H9 (cell line): ENCODE results near the gene SORBS1. TPM values are rescaled to one million over a fixed set of nuclear protein-coding genes. Genes with fewer than 3 reads are reported as not detected.

Source experiments
- DNase-seq: peaks from one replicate; pipeline ENCODE4 v3.0.0-alpha.2; 2017
- H2AFZ ChIP-seq: one replicate; pipeline ENCODE4 v1.6.1; 2013; ENCODE audit warnings: mild to moderate bottlenecking, low read length, control low read depth, moderate library complexity
- H2AK5ac ChIP-seq: 2 replicates; pipeline ENCODE4 v1.6.1; 2013; ENCODE audit warnings: low read length, control low read depth, mixed read lengths; ENCODE audit not compliant: insufficient read length
- H2BK120ac ChIP-seq: one replicate; pipeline ENCODE4 v1.6.1; 2013; ENCODE audit warnings: low read depth, mild to moderate bottlenecking, low read length, control low read depth, inconsistent platforms; ENCODE audit not compliant: poor library complexity, severe bottlenecking
- H2BK12ac ChIP-seq: 2 replicates; pipeline ENCODE4 v1.6.1; 2013; ENCODE audit warnings: low read length, control low read depth, mixed read lengths, low read depth; ENCODE audit not compliant: insufficient read length
- H2BK15ac ChIP-seq: 2 replicates; pipeline ENCODE4 v1.6.1; 2013; ENCODE audit warnings: low read depth, low read length, control low read depth
- H2BK20ac ChIP-seq: one replicate; pipeline ENCODE4 v1.6.1; 2013; ENCODE audit warnings: low read depth, mild to moderate bottlenecking, low read length, control low read depth, inconsistent platforms; ENCODE audit not compliant: poor library complexity, severe bottlenecking
- H2BK5ac ChIP-seq: 2 replicates; pipeline ENCODE4 v1.6.1; 2013; ENCODE audit warnings: low read length, control low read depth, mixed read lengths; ENCODE audit not compliant: insufficient read length
- H3K14ac ChIP-seq: 2 replicates; pipeline ENCODE4 v1.6.1; 2013; ENCODE audit warnings: low read length, control low read depth; ENCODE audit not compliant: insufficient read depth
- H3K18ac ChIP-seq: 2 replicates; pipeline ENCODE4 v1.6.1; 2013; ENCODE audit warnings: low read depth, mild to moderate bottlenecking, mixed read lengths, low read length, control low read depth; ENCODE audit not compliant: insufficient read length
- H3K23ac ChIP-seq: 2 replicates; pipeline ENCODE4 v1.6.1; 2013; ENCODE audit warnings: low read length, control low read depth, mixed read lengths, low read depth; ENCODE audit not compliant: insufficient read length
- H3K23me2 ChIP-seq: 2 replicates; pipeline ENCODE4 v1.6.1; 2013; ENCODE audit warnings: low read depth, mild to moderate bottlenecking, mixed read lengths, low read length, control low read depth; ENCODE audit not compliant: insufficient read length, poor library complexity, severe bottlenecking
- H3K27ac ChIP-seq: 2 replicates; pipeline ENCODE4 v1.5.1; 2013; ENCODE audit warnings: low read length, control low read depth, mixed read lengths, low read depth; ENCODE audit not compliant: insufficient read length
- H3K27me3 ChIP-seq: 2 replicates; pipeline ENCODE4 v1.6.1; 2013; ENCODE audit warnings: low read length, control low read depth, inconsistent platforms; ENCODE audit not compliant: insufficient read depth
- H3K4ac ChIP-seq: 2 replicates; pipeline ENCODE4 v1.6.1; 2013; ENCODE audit warnings: low read depth, mild to moderate bottlenecking, control low read depth, inconsistent platforms, low read length, moderate library complexity
- H3K4me1 ChIP-seq: 2 replicates; pipeline ENCODE4 v1.6.1; 2013; ENCODE audit warnings: low read length, control low read depth, inconsistent platforms; ENCODE audit not compliant: insufficient read depth
- H3K4me2 ChIP-seq: 2 replicates; pipeline ENCODE4 v1.6.1; 2013; ENCODE audit warnings: low read length, control low read depth, mixed read lengths; ENCODE audit not compliant: insufficient read length, insufficient read depth
- H3K56ac ChIP-seq: 2 replicates; pipeline ENCODE4 v1.6.1; 2013; ENCODE audit warnings: low read depth, mild to moderate bottlenecking, mixed read lengths, low read length, control low read depth; ENCODE audit not compliant: insufficient read length
- H3K79me1 ChIP-seq: 2 replicates; pipeline ENCODE4 v1.6.1; 2013; ENCODE audit warnings: low read depth, mild to moderate bottlenecking, moderate library complexity, low read length, control low read depth, inconsistent platforms; ENCODE audit not compliant: insufficient read depth, poor library complexity, severe bottlenecking
- H3K79me2 ChIP-seq: 2 replicates; pipeline ENCODE4 v1.6.1; 2013; ENCODE audit warnings: low read length, control low read depth, inconsistent platforms; ENCODE audit not compliant: insufficient read depth
- H3K9ac ChIP-seq: 2 replicates; pipeline ENCODE4 v1.6.1; 2013; ENCODE audit warnings: low read length, control low read depth, mixed read lengths; ENCODE audit not compliant: insufficient read length; ENCODE audit errors: extremely low read depth
- H3K9me3 ChIP-seq: one replicate; pipeline ENCODE4 v1.6.1; 2013; ENCODE audit warnings: low read depth, low read length, inconsistent platforms; ENCODE audit not compliant: control insufficient read depth
- H3T11ph ChIP-seq: one replicate; pipeline ENCODE4 v1.6.1; 2013; ENCODE audit warnings: mild to moderate bottlenecking, low read length, control low read depth, inconsistent platforms
- H4K20me1 ChIP-seq: one replicate; pipeline ENCODE4 v1.6.1; 2013; ENCODE audit not compliant: control insufficient read depth, insufficient read length, insufficient read depth
- H4K5ac ChIP-seq: 2 replicates; pipeline ENCODE4 v1.6.1; 2013; ENCODE audit warnings: low read depth, mild to moderate bottlenecking, mixed read lengths, low read length, control low read depth; ENCODE audit not compliant: insufficient read length
- H4K8ac ChIP-seq: replicated peaks from 2 replicates; pipeline ENCODE4 v1.6.1; 2013; ENCODE audit warnings: low read length, control low read depth, mixed read lengths, low read depth; ENCODE audit not compliant: insufficient read length
- H4K91ac ChIP-seq: 2 replicates; pipeline ENCODE4 v1.6.1; 2013; ENCODE audit warnings: low read depth, mild to moderate bottlenecking, moderate library complexity, mixed read lengths, low read length, control low read depth; ENCODE audit not compliant: insufficient read length
- H3K27ac Mint-ChIP-seq, 3 experiments: 2 replicates in 2 of 3; 3 replicates in 1 of 3; pipeline ENCODE4 v1.8.0; 2020 to 2021; ENCODE audit warnings: mixed read lengths in 3 of 3, mild to moderate bottlenecking in 1 of 3, moderate library complexity in 1 of 3
- H3K27me3 Mint-ChIP-seq: 2 replicates; pipeline ENCODE4 v1.8.0; 2021; ENCODE audit warnings: low read depth, mild to moderate bottlenecking, moderate library complexity, mixed read lengths
- H3K36me3 Mint-ChIP-seq, 3 experiments: 2 replicates in 2 of 3; 3 replicates in 1 of 3; pipeline ENCODE4 v1.8.0; 2020 to 2021; ENCODE audit warnings: low read depth in 3 of 3, mixed read lengths in 3 of 3; ENCODE audit not compliant: insufficient read depth in 1 of 3
- H3K4me1 Mint-ChIP-seq, 2 experiments: 2 replicates each; pipeline ENCODE4 v1.8.0; 2020; ENCODE audit warnings: mixed read lengths in 2 of 2
- H3K4me3 Mint-ChIP-seq, 2 experiments: 2 replicates in 1 of 2; 3 replicates in 1 of 2; pipeline ENCODE4 v1.8.0; 2020 to 2021; ENCODE audit warnings: mild to moderate bottlenecking in 2 of 2, mixed read lengths in 2 of 2, moderate library complexity in 1 of 2
- H3K9me3 Mint-ChIP-seq, 2 experiments: 2 replicates in 1 of 2; 3 replicates in 1 of 2; pipeline ENCODE4 v1.8.0; 2020; ENCODE audit warnings: mild to moderate bottlenecking in 2 of 2, mixed read lengths in 2 of 2, moderate library complexity in 1 of 2
- CTCF ChIP-seq: fragments of 200-600 bp; sonication (generic); conservative IDR thresholded peaks from 3 replicates; pipeline ENCODE4 v1.8.0; 2021; ENCODE audit warnings: antibody characterized with exemption, mild to moderate bottlenecking
- WGBS: extraction: QIAGEN DNeasy Blood & Tissue Kit; methylation state at CpG from one replicate; pipeline ENCODE4 v1.1.7; 2013; ENCODE audit warnings: missing lambda C conversion rate, low lambda C conversion rate, mixed read lengths; ENCODE audit not compliant: insufficient read length; ENCODE audit errors: extremely low coverage; 5-methylcytosine and 5-hydroxymethylcytosine counted together
- total RNA-seq: library from RNA; stranded (reverse); gene quantifications from 2 replicates; pipeline ENCODE4 v1.2.1, GENCODE V29; 2021

SORBS1 gene
- total RNA-seq, 1 experiment from 2014 or later, result 24.3 TPM

- Histone ChIP-seq H2BK20ac (no peak overlapping the region), H3K79me2 (no peaks in the 10 kb centered on the region), H2AK5ac (no peak overlapping the region), H3K23me2 (no peaks in the 10 kb centered on the region), H3K27me3 (no peaks in the 10 kb centered on the region), H3K56ac (no peak overlapping the region), H3T11ph (no peak overlapping the region), H2BK12ac (no peak overlapping the region), H3K4me2 (no peak overlapping the region), H3K9ac (no peak overlapping the region), H3K23ac (no peak overlapping the region), H3K4me1 (peaks cover 5% of the 10 kb centered on the region), H3K14ac (no peak overlapping the region), H4K91ac (no peak overlapping the region), H2BK5ac (no peak overlapping the region), H4K20me1 (no peaks in the 10 kb centered on the region), H4K5ac (no peak overlapping the region), H3K4ac (no peak overlapping the region), H3K27ac (no peak overlapping the region), H3K18ac (no peak overlapping the region), H3K79me1 (no peaks in the 10 kb centered on the region), H2BK120ac (no peak overlapping the region), H3K9me3 (no peaks in the 10 kb centered on the region), H4K8ac (no peak overlapping the region), H2BK15ac (no peak overlapping the region), H2AFZ (no peak overlapping the region)
- no peaks in the 10 kb centered on the region for H3K36me3 Mint-ChIP-seq
- no peak for DNase-seq
- H3K4me1 Mint-ChIP-seq, result peaks cover 7 to 9% of the 10 kb centered on the region in 2 experiments
- WGBS, result no CpG with 5 or more reads among the region's 1 CpG
- no peaks in the 10 kb centered on the region for H3K9me3 Mint-ChIP-seq
- H3K27ac Mint-ChIP-seq, result no peak overlapping the region
- H3K4me3 Mint-ChIP-seq, result no peak overlapping the region
- TF ChIP-seq CTCF, result no peak
- H3K27me3 Mint-ChIP-seq, result peaks cover 33% of the 10 kb centered on the region
Measured at GRCh38 chr10:95303950-95304349, 257.2 kb downstream of the SORBS1 start.
